HG02981 (cell line): ENCODE measurements around the gene NEK6.

Experiments used
- ATAC-seq: cut with Tn5 transposase; IDR thresholded peaks from one replicate; pipeline ENCODE4 v1.9.1; 2021; ENCODE audit warnings: mild to moderate bottlenecking, moderate library complexity; ENCODE audit not compliant: unreplicated experiment

The NEK6 gene

GRCh38 chr9:124390794-124391658, 133.3 kb downstream of the NEK6 start:
- ATAC-seq, result no peak

- ATAC-seq, result no peak
Measured at GRCh38 chr9:124392254-124392870, 134.6 kb downstream of the NEK6 start.

- ATAC-seq, result no peak
Measured at GRCh38 chr9:124392871-124393460, 135.2 kb downstream of the NEK6 start.

GRCh38 chr9:124394167-124394566, 136.4 kb downstream of the NEK6 start:
- ATAC-seq, result no peak

- ATAC-seq, result no peak
Measured at GRCh38 chr9:124394596-124394995, 136.8 kb downstream of the NEK6 start.

- no peak for ATAC-seq
Measured at GRCh38 chr9:124395826-124396225, 138.1 kb downstream of the NEK6 start.

GRCh38 chr9:124398191-124398935, 140.6 kb downstream of the NEK6 start:
- no peak for ATAC-seq

GRCh38 chr9:124399323-124399967, 141.7 kb downstream of the NEK6 start:
- ATAC-seq, result no peak

GRCh38 chr9:124399968-124400940, 142.5 kb downstream of the NEK6 start:
- no peak for ATAC-seq
